ENCODE results near the gene IFITM10.

The IFITM10 gene

DNA sequence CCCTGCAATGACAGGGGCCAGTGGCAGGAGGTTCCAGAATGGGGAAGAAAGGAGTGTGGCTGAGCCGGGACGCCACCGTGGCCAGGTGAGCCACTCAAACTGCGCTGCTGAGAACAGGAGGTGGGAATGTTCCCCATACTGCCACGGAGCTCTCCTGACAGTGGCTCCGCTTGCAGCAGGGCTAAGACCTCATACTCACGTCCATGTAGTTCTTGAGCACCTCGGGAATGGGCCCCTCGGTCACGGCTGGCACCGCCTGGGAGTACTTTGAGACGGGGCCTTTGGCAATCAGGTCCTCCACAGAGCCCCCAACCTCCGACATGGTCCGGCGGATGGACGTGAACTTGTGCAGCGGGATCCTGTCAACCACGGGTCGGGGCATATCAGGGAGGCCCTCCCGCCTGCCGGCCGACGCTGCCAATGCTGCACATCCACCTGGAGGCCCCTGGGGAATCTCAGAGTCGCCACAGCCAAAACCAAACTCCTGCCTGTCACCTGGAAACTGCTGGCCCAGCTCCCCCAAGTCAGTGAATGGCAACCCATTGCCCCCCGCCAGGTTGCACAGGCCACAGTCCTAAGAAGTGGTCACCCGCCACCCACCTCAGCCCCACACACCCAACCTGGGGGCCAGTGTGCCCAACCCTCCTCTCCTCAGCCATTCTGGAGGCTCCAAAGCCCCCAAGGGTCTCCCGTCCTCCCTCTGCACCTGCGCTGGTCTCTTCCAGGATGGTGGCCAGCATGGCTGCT is 10.9 kb upstream of the IFITM10 start:
- Histone ChIP-seq H3K4me1 (ENCODE audit: insufficient read depth, insufficient read length) (peaks cover 7% of the 10 kb centered on the region), H3K27me3 (ENCODE audit: insufficient read depth, insufficient read length) (peaks cover 2% of the 10 kb centered on the region), H3K9ac (ENCODE audit: insufficient read length, low read depth) (peak overlapping the region; percentile 17), H3K36me3 (ENCODE audit: insufficient read depth, insufficient read length, low read length) (peaks cover 57% of the 10 kb centered on the region), H3K9me3 (ENCODE audit: insufficient read depth, low read length) (no peaks in the 10 kb centered on the region), H3K4me3 (ENCODE audit: insufficient read length, low read depth) (no peak overlapping the region)
- no peak for TF ChIP-seq SUZ12 (IDR thresholded peaks at IDR 0.05; ENCODE audit: extremely low read depth, insufficient read depth, insufficient read length)
- TF ChIP-seq ZNF274 (IDR thresholded peaks at IDR 0.05; ENCODE audit: low read depth, low read length): no peak
- TF ChIP-seq YY1 (IDR thresholded peaks at IDR 0.05; ENCODE audit: insufficient read depth, insufficient read length): no peak
- DNase-seq (ENCODE audit: low read depth, low spot score): no peak

DNA sequence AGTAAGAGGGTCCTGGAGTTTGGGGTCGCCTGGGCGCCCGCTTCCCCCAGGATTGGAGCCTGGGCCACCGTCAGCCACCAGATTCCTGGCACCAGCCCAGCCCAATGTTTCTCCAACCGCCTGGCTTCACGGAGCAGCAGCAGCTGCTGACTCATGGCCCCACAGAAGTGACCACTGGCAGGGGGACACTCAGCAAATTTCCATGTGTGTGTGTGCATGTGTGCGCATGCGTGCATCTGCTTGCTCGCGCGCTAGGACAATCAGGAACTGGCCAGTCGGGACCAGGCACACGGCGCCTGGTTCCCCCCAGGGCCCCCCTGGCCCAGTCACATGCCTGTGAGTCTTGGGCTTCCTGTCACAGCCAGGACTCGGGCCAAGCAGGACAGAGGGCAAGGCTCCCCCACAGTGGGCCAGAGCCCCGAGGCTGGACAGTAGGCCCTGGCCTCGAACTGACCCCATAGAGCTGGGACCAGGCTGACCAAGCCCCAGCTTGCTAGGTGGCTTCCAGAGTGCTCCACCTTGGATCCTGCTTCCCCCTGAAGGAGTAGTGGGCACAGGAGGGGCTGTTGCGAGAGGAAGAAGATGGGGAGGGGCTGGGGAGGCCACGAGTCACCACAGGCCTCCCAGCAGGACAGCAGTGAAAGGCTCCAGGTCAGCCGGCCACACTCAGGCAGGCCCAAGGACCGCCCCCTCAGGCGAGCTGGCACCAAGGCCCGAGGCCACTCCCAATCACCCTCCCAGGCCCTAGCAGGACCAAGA is 10.1 kb upstream of the IFITM10 start:
- Histone ChIP-seq H3K4me3 (ENCODE audit: insufficient read length, low read depth) (no peak overlapping the region), H3K36me3 (ENCODE audit: insufficient read depth, insufficient read length, low read length) (peaks cover 65% of the 10 kb centered on the region)
- DNase-seq (ENCODE audit: low read depth, low spot score): no peak

DNA sequence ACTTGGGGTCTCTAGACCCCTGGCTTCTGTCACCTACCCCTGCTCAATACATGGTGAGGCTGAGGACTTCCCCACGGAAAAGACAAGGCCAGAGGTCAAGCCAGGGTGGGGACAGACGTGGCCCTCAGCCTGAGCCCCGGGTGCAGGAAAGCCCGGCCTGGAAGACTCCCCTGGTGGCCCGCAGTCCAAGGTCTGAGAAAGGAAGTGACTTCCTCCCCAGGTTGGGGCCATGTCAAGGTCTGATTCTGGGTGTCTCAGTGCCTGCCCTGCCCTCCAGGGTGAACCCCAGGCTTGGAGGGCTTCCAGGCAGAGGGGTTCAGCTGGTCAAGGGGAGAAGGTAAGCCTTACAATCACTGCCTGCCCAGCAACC is 9.4 kb upstream of the IFITM10 start:
- peaks cover 10% of the 10 kb centered on the region for H3K4me1 ChIP-seq (ENCODE audit: insufficient read depth, insufficient read length)

More for the DNA sequence above, 10.1 kb upstream of the IFITM10 start:
- TF ChIP-seq YY1 (IDR thresholded peaks at IDR 0.05; ENCODE audit: insufficient read depth, insufficient read length) (no peak), ZNF274 (IDR thresholded peaks at IDR 0.05; ENCODE audit: low read depth, low read length) (no peak), SUZ12 (IDR thresholded peaks at IDR 0.05; ENCODE audit: extremely low read depth, insufficient read depth, insufficient read length) (no peak)
- H3K9me3 ChIP-seq (ENCODE audit: insufficient read depth, low read length): no peaks in the 10 kb centered on the region
- peak overlapping the region; percentile 17 for H3K9ac ChIP-seq (ENCODE audit: insufficient read length, low read depth)
- H3K27me3 ChIP-seq (ENCODE audit: insufficient read depth, insufficient read length): peaks cover 2% of the 10 kb centered on the region
- peaks cover 10% of the 10 kb centered on the region for H3K4me1 ChIP-seq (ENCODE audit: insufficient read depth, insufficient read length)

DNA sequence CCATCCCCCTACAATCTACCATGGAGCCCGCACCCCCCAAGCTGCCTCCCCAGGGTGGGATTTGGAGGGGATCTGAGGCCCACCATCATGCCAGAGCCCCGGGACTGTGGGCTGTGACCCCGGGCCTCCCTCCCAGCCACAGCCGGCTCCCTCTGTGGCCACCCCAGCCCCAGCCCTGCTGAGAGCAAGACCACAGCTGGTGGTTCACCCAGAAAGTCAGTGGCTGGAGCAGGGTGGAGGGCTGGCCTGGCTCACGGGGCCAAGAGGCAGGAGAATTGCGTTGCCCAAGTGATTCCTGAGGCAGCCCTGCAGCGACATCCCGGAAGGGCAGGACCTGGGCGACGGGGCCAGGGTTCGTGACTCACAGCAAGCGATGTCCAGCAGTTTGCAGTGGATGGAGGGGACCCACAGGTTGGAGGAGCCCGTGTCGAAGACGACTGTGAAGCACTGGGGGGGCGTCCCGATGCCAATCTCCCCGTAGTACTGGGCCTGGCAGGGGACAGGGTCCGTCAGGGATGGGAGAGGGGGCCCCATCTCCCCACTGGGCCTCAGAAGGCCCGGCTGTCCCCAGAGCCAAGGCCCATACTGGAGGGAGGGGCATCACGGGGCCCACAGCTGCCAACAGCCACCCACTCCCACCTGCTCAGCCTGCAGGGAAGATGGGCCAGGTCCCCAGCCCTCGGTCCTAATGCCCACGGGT is 8.9 kb upstream of the IFITM10 start:
- TF ChIP-seq SUZ12 (IDR thresholded peaks at IDR 0.05; ENCODE audit: extremely low read depth, insufficient read depth, insufficient read length) (no peak), ZNF274 (IDR thresholded peaks at IDR 0.05; ENCODE audit: low read depth, low read length) (no peak), YY1 (IDR thresholded peaks at IDR 0.05; ENCODE audit: insufficient read depth, insufficient read length) (no peak)
- no peak for DNase-seq (ENCODE audit: low read depth, low spot score)
- H3K27me3 ChIP-seq (ENCODE audit: insufficient read depth, insufficient read length): peaks cover under 1% of the 10 kb centered on the region
- H3K4me3 ChIP-seq (ENCODE audit: insufficient read length, low read depth): no peak overlapping the region
- no peak overlapping the region for H3K9ac ChIP-seq (ENCODE audit: insufficient read length, low read depth)
- H3K36me3 ChIP-seq (ENCODE audit: insufficient read depth, insufficient read length, low read length): peaks cover 76% of the 10 kb centered on the region
- no peaks in the 10 kb centered on the region for H3K9me3 ChIP-seq (ENCODE audit: insufficient read depth, low read length)
- H3K4me1 ChIP-seq (ENCODE audit: insufficient read depth, insufficient read length): peaks cover 10% of the 10 kb centered on the region

More for the DNA sequence above, 9.4 kb upstream of the IFITM10 start:
- no peak for TF ChIP-seq SUZ12 (IDR thresholded peaks at IDR 0.05; ENCODE audit: extremely low read depth, insufficient read depth, insufficient read length)
- no peak for TF ChIP-seq YY1 (IDR thresholded peaks at IDR 0.05; ENCODE audit: insufficient read depth, insufficient read length)
- no peak for TF ChIP-seq ZNF274 (IDR thresholded peaks at IDR 0.05; ENCODE audit: low read depth, low read length)
- Histone ChIP-seq H3K27me3 (ENCODE audit: insufficient read depth, insufficient read length) (peaks cover 2% of the 10 kb centered on the region), H3K4me3 (ENCODE audit: insufficient read length, low read depth) (no peak overlapping the region), H3K36me3 (ENCODE audit: insufficient read depth, insufficient read length, low read length) (peaks cover 72% of the 10 kb centered on the region), H3K9ac (ENCODE audit: insufficient read length, low read depth) (no peak overlapping the region), H3K9me3 (ENCODE audit: insufficient read depth, low read length) (no peaks in the 10 kb centered on the region)
- DNase-seq (ENCODE audit: low read depth, low spot score): no peak

DNA sequence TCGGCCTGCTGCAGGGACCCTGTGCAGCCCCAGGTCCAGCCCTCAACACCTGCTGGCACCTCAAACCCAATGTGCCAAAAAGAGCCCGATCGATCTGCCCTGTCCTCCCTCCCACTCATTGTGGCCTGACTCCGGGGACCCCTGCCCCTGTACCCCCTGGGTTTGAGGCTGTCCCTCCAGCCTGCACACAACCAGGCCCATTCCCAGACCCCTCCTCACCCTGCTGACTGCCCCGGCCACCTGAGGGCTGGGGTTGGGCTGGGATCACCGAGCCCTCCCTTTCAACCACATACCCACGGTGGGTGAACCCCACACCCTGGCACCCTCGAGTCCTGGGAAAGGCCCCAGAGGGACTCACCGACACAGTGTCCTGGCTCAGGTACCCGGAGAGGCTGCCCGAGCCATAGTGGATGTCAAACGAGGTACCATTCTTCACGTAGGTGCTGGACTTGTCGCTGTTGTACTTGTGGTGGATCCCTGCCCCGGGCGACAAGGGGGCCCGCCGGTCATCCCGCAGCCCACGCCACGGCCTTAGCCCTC is 8.3 kb upstream of the IFITM10 start:
- Histone ChIP-seq H3K36me3 (ENCODE audit: insufficient read depth, insufficient read length, low read length) (peaks cover 80% of the 10 kb centered on the region), H3K4me3 (ENCODE audit: insufficient read length, low read depth) (no peak overlapping the region)

DNA sequence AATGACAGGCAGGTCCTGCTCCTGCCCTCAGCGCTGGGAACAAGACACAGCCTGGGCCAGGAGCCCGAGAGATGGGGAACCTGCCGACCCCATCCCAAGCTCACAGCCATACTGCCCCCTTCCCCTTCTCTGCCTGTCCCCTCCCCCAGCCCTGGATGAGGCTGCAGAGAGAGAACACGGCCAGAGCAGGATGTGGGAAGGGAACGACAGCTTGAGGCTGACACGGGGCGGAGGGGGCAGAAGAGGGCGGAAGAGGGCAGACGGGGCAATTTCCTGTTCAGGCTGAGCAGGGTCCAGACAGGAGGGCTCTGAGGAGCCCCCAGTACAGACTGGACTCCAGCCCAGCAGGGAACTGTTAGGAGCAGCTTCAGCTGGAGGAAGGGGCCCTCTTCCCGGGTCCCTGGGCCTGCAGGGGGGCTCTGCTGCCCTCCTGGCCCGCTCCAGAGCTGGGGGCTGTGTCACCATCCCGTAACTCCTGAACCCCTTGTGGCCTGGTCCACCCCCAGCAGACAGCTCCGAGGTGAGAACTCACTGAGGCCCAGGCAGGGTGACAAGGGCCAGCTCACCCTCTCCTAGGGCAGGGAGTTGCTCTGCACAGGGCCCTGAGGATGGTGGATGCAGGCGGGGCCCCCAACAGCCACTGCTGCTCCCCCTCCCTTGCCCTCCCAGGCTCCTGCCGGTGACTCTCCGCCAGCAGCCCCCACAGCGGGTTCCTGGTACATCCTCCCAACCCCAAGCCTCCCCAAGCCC is 7.6 kb upstream of the IFITM10 start:
- no peak overlapping the region for H3K4me3 ChIP-seq (ENCODE audit: insufficient read length, low read depth)
- no peak for TF ChIP-seq ZNF274 (IDR thresholded peaks at IDR 0.05; ENCODE audit: low read depth, low read length)
- TF ChIP-seq YY1 (IDR thresholded peaks at IDR 0.05; ENCODE audit: insufficient read depth, insufficient read length): no peak
- TF ChIP-seq SUZ12 (IDR thresholded peaks at IDR 0.05; ENCODE audit: extremely low read depth, insufficient read depth, insufficient read length): no peak
- H3K4me1 ChIP-seq (ENCODE audit: insufficient read depth, insufficient read length): peaks cover 10% of the 10 kb centered on the region
- DNase-seq (ENCODE audit: low read depth, low spot score): no peak
- H3K9me3 ChIP-seq (ENCODE audit: insufficient read depth, low read length): no peaks in the 10 kb centered on the region
- H3K36me3 ChIP-seq (ENCODE audit: insufficient read depth, insufficient read length, low read length): peaks cover 86% of the 10 kb centered on the region
- H3K27me3 ChIP-seq (ENCODE audit: insufficient read depth, insufficient read length): no peaks in the 10 kb centered on the region
- peak overlapping the region; percentile 50 for H3K9ac ChIP-seq (ENCODE audit: insufficient read length, low read depth)

More for the DNA sequence above, 8.3 kb upstream of the IFITM10 start:
- no peak for DNase-seq (ENCODE audit: low read depth, low spot score)
- no peaks in the 10 kb centered on the region for H3K27me3 ChIP-seq (ENCODE audit: insufficient read depth, insufficient read length)
- H3K9me3 ChIP-seq (ENCODE audit: insufficient read depth, low read length): no peaks in the 10 kb centered on the region
- TF ChIP-seq YY1 (IDR thresholded peaks at IDR 0.05; ENCODE audit: insufficient read depth, insufficient read length): no peak
- no peak for TF ChIP-seq ZNF274 (IDR thresholded peaks at IDR 0.05; ENCODE audit: low read depth, low read length)
- TF ChIP-seq SUZ12 (IDR thresholded peaks at IDR 0.05; ENCODE audit: extremely low read depth, insufficient read depth, insufficient read length): no peak
- no peak overlapping the region for H3K9ac ChIP-seq (ENCODE audit: insufficient read length, low read depth)
- peaks cover 10% of the 10 kb centered on the region for H3K4me1 ChIP-seq (ENCODE audit: insufficient read depth, insufficient read length)
